ENCODE results near the gene CRADD.

CRADD gene

DNA sequence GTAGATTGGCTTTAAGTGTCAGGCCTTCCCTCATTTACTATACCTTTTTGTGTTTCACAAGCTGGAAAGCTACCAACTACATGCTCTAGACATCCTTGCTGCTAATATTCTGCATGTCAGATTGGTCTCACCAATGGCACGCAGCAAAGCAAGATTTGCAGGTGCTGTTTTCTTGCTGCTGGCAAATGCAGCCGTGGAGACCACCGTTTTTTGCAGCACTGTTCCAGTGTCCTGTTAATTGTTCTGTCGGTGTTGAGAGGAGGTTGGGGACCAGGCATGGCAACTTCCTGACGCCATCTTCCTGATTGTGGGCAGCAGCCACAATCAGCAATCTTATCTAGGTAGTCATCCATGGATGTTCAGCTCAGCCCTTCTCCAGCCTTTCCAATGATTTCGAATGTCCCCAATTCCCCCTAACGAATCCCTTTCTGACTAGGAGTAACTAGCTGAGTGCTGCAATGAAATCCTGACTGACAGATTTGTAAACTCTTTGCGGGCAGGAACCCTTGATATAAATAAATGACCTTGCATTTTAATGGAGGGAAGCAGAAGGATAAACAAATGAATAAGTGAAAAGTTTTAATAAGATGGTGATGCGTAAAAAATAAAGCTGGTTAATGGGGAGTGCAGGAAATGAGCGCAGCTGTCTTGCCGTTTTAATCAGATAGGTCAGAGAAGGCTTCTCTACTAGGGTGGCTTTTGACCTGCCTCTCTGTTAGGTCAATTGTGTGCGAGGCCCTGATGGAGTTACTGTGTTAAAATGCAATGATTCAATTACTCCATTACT lies 574 bp upstream of the CRADD start:
- H3K27ac ChIP-seq (replicated peaks): peak overlapping the region; percentile 97
- TF ChIP-seq, protein P1, sequence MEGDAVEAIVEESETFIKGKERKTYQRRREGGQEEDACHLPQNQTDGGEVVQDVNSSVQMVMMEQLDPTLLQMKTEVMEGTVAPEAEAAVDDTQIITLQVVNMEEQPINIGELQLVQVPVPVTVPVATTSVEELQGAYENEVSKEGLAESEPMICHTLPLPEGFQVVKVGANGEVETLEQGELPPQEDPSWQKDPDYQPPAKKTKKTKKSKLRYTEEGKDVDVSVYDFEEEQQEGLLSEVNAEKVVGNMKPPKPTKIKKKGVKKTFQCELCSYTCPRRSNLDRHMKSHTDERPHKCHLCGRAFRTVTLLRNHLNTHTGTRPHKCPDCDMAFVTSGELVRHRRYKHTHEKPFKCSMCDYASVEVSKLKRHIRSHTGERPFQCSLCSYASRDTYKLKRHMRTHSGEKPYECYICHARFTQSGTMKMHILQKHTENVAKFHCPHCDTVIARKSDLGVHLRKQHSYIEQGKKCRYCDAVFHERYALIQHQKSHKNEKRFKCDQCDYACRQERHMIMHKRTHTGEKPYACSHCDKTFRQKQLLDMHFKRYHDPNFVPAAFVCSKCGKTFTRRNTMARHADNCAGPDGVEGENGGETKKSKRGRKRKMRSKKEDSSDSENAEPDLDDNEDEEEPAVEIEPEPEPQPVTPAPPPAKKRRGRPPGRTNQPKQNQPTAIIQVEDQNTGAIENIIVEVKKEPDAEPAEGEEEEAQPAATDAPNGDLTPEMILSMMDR (IDR thresholded peaks at IDR 0.05; ENCODE audit: insufficient read depth, low read length): no peak
- no peak for TF ChIP-seq GABPA (IDR thresholded peaks at IDR 0.05; ENCODE audit: low read depth)
- no peak for TF ChIP-seq SPI1 (IDR thresholded peaks at IDR 0.05; ENCODE audit: borderline replicate concordance, low read depth)
- TF ChIP-seq, protein P2, sequence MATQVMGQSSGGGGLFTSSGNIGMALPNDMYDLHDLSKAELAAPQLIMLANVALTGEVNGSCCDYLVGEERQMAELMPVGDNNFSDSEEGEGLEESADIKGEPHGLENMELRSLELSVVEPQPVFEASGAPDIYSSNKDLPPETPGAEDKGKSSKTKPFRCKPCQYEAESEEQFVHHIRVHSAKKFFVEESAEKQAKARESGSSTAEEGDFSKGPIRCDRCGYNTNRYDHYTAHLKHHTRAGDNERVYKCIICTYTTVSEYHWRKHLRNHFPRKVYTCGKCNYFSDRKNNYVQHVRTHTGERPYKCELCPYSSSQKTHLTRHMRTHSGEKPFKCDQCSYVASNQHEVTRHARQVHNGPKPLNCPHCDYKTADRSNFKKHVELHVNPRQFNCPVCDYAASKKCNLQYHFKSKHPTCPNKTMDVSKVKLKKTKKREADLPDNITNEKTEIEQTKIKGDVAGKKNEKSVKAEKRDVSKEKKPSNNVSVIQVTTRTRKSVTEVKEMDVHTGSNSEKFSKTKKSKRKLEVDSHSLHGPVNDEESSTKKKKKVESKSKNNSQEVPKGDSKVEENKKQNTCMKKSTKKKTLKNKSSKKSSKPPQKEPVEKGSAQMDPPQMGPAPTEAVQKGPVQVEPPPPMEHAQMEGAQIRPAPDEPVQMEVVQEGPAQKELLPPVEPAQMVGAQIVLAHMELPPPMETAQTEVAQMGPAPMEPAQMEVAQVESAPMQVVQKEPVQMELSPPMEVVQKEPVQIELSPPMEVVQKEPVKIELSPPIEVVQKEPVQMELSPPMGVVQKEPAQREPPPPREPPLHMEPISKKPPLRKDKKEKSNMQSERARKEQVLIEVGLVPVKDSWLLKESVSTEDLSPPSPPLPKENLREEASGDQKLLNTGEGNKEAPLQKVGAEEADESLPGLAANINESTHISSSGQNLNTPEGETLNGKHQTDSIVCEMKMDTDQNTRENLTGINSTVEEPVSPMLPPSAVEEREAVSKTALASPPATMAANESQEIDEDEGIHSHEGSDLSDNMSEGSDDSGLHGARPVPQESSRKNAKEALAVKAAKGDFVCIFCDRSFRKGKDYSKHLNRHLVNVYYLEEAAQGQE (IDR thresholded peaks at IDR 0.05; ENCODE audit: insufficient replicate concordance, low read depth): no peak
- no peaks in the 10 kb centered on the region for H3K27me3 ChIP-seq (ENCODE audit: insufficient read depth, poor library complexity, severe bottlenecking)
- no peak for DNase-seq (ENCODE audit: low read depth in 1 of 2, low spot score in 1 of 2)
- H3K4me3 ChIP-seq (replicated peaks; ENCODE audit: insufficient read depth, low read length): peak overlapping the region; percentile 64

DNA sequence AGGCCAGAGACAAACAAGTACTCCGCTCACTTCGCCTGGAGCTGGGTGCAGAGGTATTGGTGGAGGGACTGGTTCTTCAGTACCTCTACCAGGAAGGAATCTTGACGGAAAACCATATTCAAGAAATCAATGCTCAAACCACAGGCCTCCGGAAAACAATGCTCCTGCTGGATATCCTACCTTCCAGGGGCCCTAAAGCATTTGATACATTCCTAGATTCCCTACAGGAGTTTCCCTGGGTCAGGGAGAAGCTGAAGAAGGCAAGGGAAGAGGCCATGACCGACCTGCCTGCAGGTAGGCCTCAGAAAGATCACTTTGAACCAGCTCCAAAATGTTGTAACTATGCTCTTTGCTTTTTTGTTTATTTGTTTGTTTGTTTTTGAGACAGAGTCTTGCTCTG lies 1.6 kb downstream of the CRADD start:
- Histone ChIP-seq H3K27me3 (ENCODE audit: insufficient read depth, poor library complexity, severe bottlenecking) (no peaks in the 10 kb centered on the region), H3K4me3 (replicated peaks; ENCODE audit: insufficient read depth, low read length) (no peak overlapping the region), H3K27ac (replicated peaks) (no peak overlapping the region)
- TF ChIP-seq, protein P1 (IDR thresholded peaks at IDR 0.05; ENCODE audit: insufficient read depth, low read length): no peak
- TF ChIP-seq SPI1 (IDR thresholded peaks at IDR 0.05; ENCODE audit: borderline replicate concordance, low read depth) (no peak), GABPA (IDR thresholded peaks at IDR 0.05; ENCODE audit: low read depth) (no peak), POLR2AphosphoS5 (IDR thresholded peaks at IDR 0.05; ENCODE audit: low read depth) (no peak)
- TF ChIP-seq, protein P2 (IDR thresholded peaks at IDR 0.05; ENCODE audit: insufficient replicate concordance, low read depth): no peak
- DNase-seq (ENCODE audit: low read depth in 1 of 2, low spot score in 1 of 2): no peak

DNA sequence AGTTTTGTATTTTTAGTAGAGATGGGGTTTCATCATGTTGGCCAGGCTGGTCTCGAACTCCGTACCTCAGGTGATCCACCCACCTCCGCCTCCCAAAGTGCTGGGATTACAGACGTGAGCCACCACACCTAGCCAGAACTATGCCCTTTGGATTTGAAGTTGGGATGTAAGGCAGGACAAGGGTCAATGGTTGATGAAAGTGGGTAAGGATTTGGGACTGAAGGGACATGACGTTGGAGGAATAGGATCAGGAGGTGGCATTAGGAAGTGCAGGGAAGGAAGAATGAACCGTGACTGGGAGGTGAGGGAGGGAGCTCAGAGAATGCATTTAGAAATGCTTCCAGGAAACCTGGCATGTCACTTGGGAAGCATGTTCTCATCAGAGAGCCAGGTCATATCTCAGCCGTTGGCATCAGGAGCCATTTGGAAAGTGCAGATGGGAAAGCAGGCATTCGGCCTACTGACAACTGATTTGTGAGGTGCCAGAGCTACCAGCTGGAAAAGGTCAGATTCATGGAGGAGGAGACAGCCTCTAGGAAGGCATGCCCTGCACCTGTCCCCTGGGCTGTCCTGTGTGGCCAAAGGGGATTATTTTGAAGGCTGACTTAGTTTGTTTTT lies 2.2 kb downstream of the CRADD start:
- no peak overlapping the region for H3K4me3 ChIP-seq (replicated peaks; ENCODE audit: insufficient read depth, low read length)
- H3K27ac ChIP-seq (replicated peaks): no peak overlapping the region
- no peak for DNase-seq (ENCODE audit: low read depth in 1 of 2, low spot score in 1 of 2)
- TF ChIP-seq SPI1 (IDR thresholded peaks at IDR 0.05; ENCODE audit: borderline replicate concordance, low read depth) (no peak), POLR2AphosphoS5 (IDR thresholded peaks at IDR 0.05; ENCODE audit: low read depth) (no peak), GABPA (IDR thresholded peaks at IDR 0.05; ENCODE audit: low read depth) (no peak)
- TF ChIP-seq, protein P2 (IDR thresholded peaks at IDR 0.05; ENCODE audit: insufficient replicate concordance, low read depth): no peak
- TF ChIP-seq, protein P1 (IDR thresholded peaks at IDR 0.05; ENCODE audit: insufficient read depth, low read length): no peak
- no peaks in the 10 kb centered on the region for H3K27me3 ChIP-seq (ENCODE audit: insufficient read depth, poor library complexity, severe bottlenecking)
